Activated T-helper 2 cell treated with anti-CD3 and anti-CD28 coated beads, Interferon-gamma antibody, Interleukin-2, Interleukin-4, amounts not matched to agents 10 μg/mL and 5 μg/mL and 100 μg/mL, durations not matched to agents 14 hours and 24 hours and 36 hours (primary cell): ENCODE measurements around the gene CNNM3. TPM values are rescaled to one million over a fixed set of nuclear protein-coding genes. Genes with fewer than 3 reads are reported as not detected.
"Not testable (repeated sequence)": the region's sequence is repeated elsewhere in the genome, so short reads cannot be mapped to it uniquely, and the experiment has no call there.

Experiments
- DNase-seq: peaks from one replicate; pipeline ENCODE4 v3.0.0; 2021; ENCODE audit warnings: low spot score
- H3K27ac Mint-ChIP-seq: one replicate; pipeline ENCODE4 v1.8.0; 2021; ENCODE audit warnings: mixed read lengths
- H3K27me3 Mint-ChIP-seq: one replicate; pipeline ENCODE4 v1.8.0; 2021; ENCODE audit warnings: low read depth, mixed read lengths
- H3K36me3 Mint-ChIP-seq: one replicate; pipeline ENCODE4 v1.8.0; 2021; ENCODE audit warnings: low read depth, mixed read lengths
- H3K4me1 Mint-ChIP-seq: one replicate; pipeline ENCODE4 v1.8.0; 2021; ENCODE audit warnings: low read depth, mixed read lengths
- H3K4me3 Mint-ChIP-seq: one replicate; pipeline ENCODE4 v1.8.0; 2021; ENCODE audit warnings: low read depth, mild to moderate bottlenecking, moderate library complexity, mixed read lengths
- H3K9me3 Mint-ChIP-seq: one replicate; pipeline ENCODE4 v1.8.0; 2021; ENCODE audit warnings: mixed read lengths
- intact Hi-C: fragments of 100-400 bp; cut with micrococcal nuclease; formaldehyde crosslinking; loops from one replicate; pipeline ENCODE4 v1.15.1; 2023
- total RNA-seq: library from RNA; stranded (reverse); gene quantifications from 2 replicates; pipeline ENCODE4 v1.2.3, GENCODE V29; 2022

The CNNM3 gene
- total RNA-seq, 1 donor from 2014 or later = 30.4 TPM

GRCh38 chr2:96859099-96859649 lies 43.1 kb downstream of the CNNM3 start:
- H3K36me3 Mint-ChIP-seq = peaks cover 28% of the 10 kb centered on the region
- H3K27me3 Mint-ChIP-seq = no peaks in the 10 kb centered on the region
- no peak overlapping the region for H3K27ac Mint-ChIP-seq
- intact Hi-C loops = loop anchor here (2.0 to 5.0 kb wide), 3 partner anchors 42 to 322 kb away; partner anchors contain the start of genes ANKRD36, ARID5A and CNNM3
- peaks cover 24% of the 10 kb centered on the region for H3K4me1 Mint-ChIP-seq
- no peak for DNase-seq
- no peaks in the 10 kb centered on the region for H3K9me3 Mint-ChIP-seq
- H3K4me3 Mint-ChIP-seq = peak overlapping the region; percentile 60

- intact Hi-C loops = loop anchor here (2.0 to 5.0 kb wide), 3 partner anchors 42 to 322 kb away; partner anchors contain the start of genes ANKRD36, ARID5A and CNNM3
- Mint-ChIP-seq H3K4me1 (peaks cover 24% of the 10 kb centered on the region), H3K4me3 (no peak overlapping the region), H3K27ac (no peak overlapping the region), H3K27me3 (no peaks in the 10 kb centered on the region), H3K36me3 (peaks cover 25% of the 10 kb centered on the region), H3K9me3 (no peaks in the 10 kb centered on the region)
- no peak for DNase-seq
These were observed 43.6 kb downstream of the CNNM3 start for GRCh38 chr2:96859681-96860064.

- Mint-ChIP-seq H3K9me3 (no peaks in the 10 kb centered on the region), H3K36me3 (peaks cover 21% of the 10 kb centered on the region), H3K4me1 (peaks cover 20% of the 10 kb centered on the region), H3K27me3 (no peaks in the 10 kb centered on the region), H3K27ac (peak overlapping the region; percentile 11), H3K4me3 (no peak overlapping the region)
- no peak for DNase-seq
- intact Hi-C loops = no loop called here
These were observed 44.3 kb downstream of the CNNM3 start for GRCh38 chr2:96860065-96861029.

- Mint-ChIP-seq H3K27ac (no peak overlapping the region), H3K4me3 (no peak overlapping the region), H3K9me3 (no peaks in the 10 kb centered on the region), H3K36me3 (peaks cover 27% of the 10 kb centered on the region), H3K27me3 (no peaks in the 10 kb centered on the region), H3K4me1 (peaks cover 19% of the 10 kb centered on the region)
- intact Hi-C loops = no loop called here
- DNase-seq = no peak
These were observed 45.0 kb downstream of the CNNM3 start for GRCh38 chr2:96861074-96861473.

- H3K27ac Mint-ChIP-seq, DNase-seq, intact Hi-C loops: not testable (repeated sequence)
These were observed 47.0 kb downstream of the CNNM3 start for GRCh38 chr2:96863056-96863455.

GRCh38 chr2:96863575-96864342 lies 47.7 kb downstream of the CNNM3 start:
- H3K4me1 Mint-ChIP-seq = peaks cover 18% of the 10 kb centered on the region
- H3K4me3 Mint-ChIP-seq = no peak overlapping the region
- H3K9me3 Mint-ChIP-seq = no peaks in the 10 kb centered on the region
- DNase-seq = no peak
- no peaks in the 10 kb centered on the region for H3K27me3 Mint-ChIP-seq
- peaks cover 38% of the 10 kb centered on the region for H3K36me3 Mint-ChIP-seq
- intact Hi-C loops = no loop called here
- H3K27ac Mint-ChIP-seq = no peak overlapping the region

More at GRCh38 chr2:96863056-96863455, 47.0 kb downstream of the CNNM3 start:
- not testable (repeated sequence) for H3K27me3 Mint-ChIP-seq, H3K4me3 Mint-ChIP-seq, H3K9me3 Mint-ChIP-seq
- Mint-ChIP-seq H3K36me3 (peaks cover 36% of the 10 kb centered on the region), H3K4me1 (peaks cover 19% of the 10 kb centered on the region)

GRCh38 chr2:96864343-96865091 lies 48.4 kb downstream of the CNNM3 start:
- DNase-seq = no peak
- peaks cover 38% of the 10 kb centered on the region for H3K36me3 Mint-ChIP-seq
- no peak overlapping the region for H3K27ac Mint-ChIP-seq
- no peaks in the 10 kb centered on the region for H3K27me3 Mint-ChIP-seq
- H3K9me3 Mint-ChIP-seq = no peaks in the 10 kb centered on the region
- peaks cover 13% of the 10 kb centered on the region for H3K4me1 Mint-ChIP-seq
- H3K4me3 Mint-ChIP-seq = no peak overlapping the region
- intact Hi-C loops = no loop called here

GRCh38 chr2:96865654-96866053 lies 49.6 kb downstream of the CNNM3 start:
- Mint-ChIP-seq H3K4me1 (peaks cover 12% of the 10 kb centered on the region), H3K27ac (no peak overlapping the region), H3K9me3 (no peaks in the 10 kb centered on the region), H3K4me3 (no peak overlapping the region), H3K27me3 (peaks cover 2% of the 10 kb centered on the region), H3K36me3 (peaks cover 34% of the 10 kb centered on the region)
- intact Hi-C loops = no loop called here
- no peak for DNase-seq

- DNase-seq = no peak
- Mint-ChIP-seq H3K4me3 (no peak overlapping the region), H3K36me3 (peaks cover 34% of the 10 kb centered on the region), H3K27me3 (peaks cover 6% of the 10 kb centered on the region), H3K4me1 (peaks cover 15% of the 10 kb centered on the region), H3K9me3 (no peaks in the 10 kb centered on the region), H3K27ac (no peak overlapping the region)
- intact Hi-C loops = no loop called here
These were observed 50.1 kb downstream of the CNNM3 start for GRCh38 chr2:96866149-96866548.

- Mint-ChIP-seq H3K36me3 (peaks cover 31% of the 10 kb centered on the region), H3K9me3 (no peaks in the 10 kb centered on the region), H3K27ac (no peak overlapping the region), H3K4me3 (peak overlapping the region; percentile 84), H3K27me3 (peaks cover 6% of the 10 kb centered on the region), H3K4me1 (peaks cover 15% of the 10 kb centered on the region)
- DNase-seq = no peak
- intact Hi-C loops = no loop called here
These were observed 50.5 kb downstream of the CNNM3 start for GRCh38 chr2:96866586-96866985.

- H3K9me3 Mint-ChIP-seq = no peaks in the 10 kb centered on the region
- H3K27ac Mint-ChIP-seq = peak overlapping the region; percentile 77
- H3K4me3 Mint-ChIP-seq = peak overlapping the region; percentile 84
- peaks cover 25% of the 10 kb centered on the region for H3K36me3 Mint-ChIP-seq
- peaks cover 6% of the 10 kb centered on the region for H3K27me3 Mint-ChIP-seq
- no peak for DNase-seq
- intact Hi-C loops = no loop called here
- peaks cover 15% of the 10 kb centered on the region for H3K4me1 Mint-ChIP-seq
These were observed 51.1 kb downstream of the CNNM3 start for GRCh38 chr2:96866986-96867755.
